Measurements from ENCODE around the gene RASAL2.

GRCh38 chr1:178220094-178220493 is 126.2 kb downstream of the RASAL2 start:
- no peak for TF ChIP-seq ZNF234 (CRISPR knock-in tag; conservative IDR thresholded peaks at IDR 0.05)
- TF ChIP-seq CEBPB (IDR thresholded peaks at IDR 0.05; ENCODE audit: borderline replicate concordance, low read depth, low read length), result no peak
- TF ChIP-seq POLR2AphosphoS5 (IDR thresholded peaks at IDR 0.05; ENCODE audit: low read depth, low read length), result no peak
- no peak for TF ChIP-seq CTCF (CRISPR knock-in tag; IDR thresholded peaks at IDR 0.05)
- TF ChIP-seq USF2 (IDR thresholded peaks at IDR 0.05; ENCODE audit: low read depth, low read length), result no peak
- no peak for TF ChIP-seq USF2 (CRISPR knock-in tag; IDR thresholded peaks at IDR 0.05; ENCODE audit: borderline replicate concordance)
- TF ChIP-seq KLF6 (CRISPR knock-in tag; IDR thresholded peaks at IDR 0.05), result no peak
- no peak for TF ChIP-seq POLR2A (IDR thresholded peaks at IDR 0.05; ENCODE audit: insufficient read depth in 1 of 2, low read depth in 2 of 2, low read length in 2 of 2)
- no peak for TF ChIP-seq ZXDC (CRISPR knock-in tag; IDR thresholded peaks at IDR 0.05)
- no peak for TF ChIP-seq EP300 (IDR thresholded peaks at IDR 0.05; ENCODE audit: low read depth in 2 of 2, low read length in 2 of 2)
- TF ChIP-seq EP300 (CRISPR knock-in tag; IDR thresholded peaks at IDR 0.05; ENCODE audit: borderline replicate concordance), result no peak
- TF ChIP-seq PREB (CRISPR knock-in tag; IDR thresholded peaks at IDR 0.05), result no peak
- TF ChIP-seq PHF5A (CRISPR knock-in tag; IDR thresholded peaks at IDR 0.05; ENCODE audit: low read depth, unreplicated experiment), result no peak
- no peak for TF ChIP-seq PCBP1 (IDR thresholded peaks at IDR 0.05; ENCODE audit: borderline replicate concordance, low read depth, low read length)
- no peak for TF ChIP-seq MXI1 (IDR thresholded peaks at IDR 0.05; ENCODE audit: borderline replicate concordance, low read depth, low read length)

All from HepG2 (cell line).